AG09309 (cell line): ENCODE results near the gene NOTCH3.

Experiments used
- DNase-seq: peaks from one replicate; pipeline ENCODE4 v3.0.0-alpha.2; 2010; ENCODE audit warnings: low read depth
- H3K4me3 ChIP-seq: 2 replicates; pipeline ENCODE4 v1.5.1; 2011; ENCODE audit warnings: mild to moderate bottlenecking, low read depth, low read length, moderate library complexity; ENCODE audit not compliant: control insufficient read depth
- CTCF ChIP-seq: IDR thresholded peaks from 2 replicates; pipeline ENCODE4 v1.5.1; 2011; ENCODE audit warnings: mild to moderate bottlenecking, low read depth, low read length, inconsistent platforms; ENCODE audit not compliant: insufficient read depth, control insufficient read depth; ENCODE audit errors: missing control alignments

NOTCH3 gene

DNA sequence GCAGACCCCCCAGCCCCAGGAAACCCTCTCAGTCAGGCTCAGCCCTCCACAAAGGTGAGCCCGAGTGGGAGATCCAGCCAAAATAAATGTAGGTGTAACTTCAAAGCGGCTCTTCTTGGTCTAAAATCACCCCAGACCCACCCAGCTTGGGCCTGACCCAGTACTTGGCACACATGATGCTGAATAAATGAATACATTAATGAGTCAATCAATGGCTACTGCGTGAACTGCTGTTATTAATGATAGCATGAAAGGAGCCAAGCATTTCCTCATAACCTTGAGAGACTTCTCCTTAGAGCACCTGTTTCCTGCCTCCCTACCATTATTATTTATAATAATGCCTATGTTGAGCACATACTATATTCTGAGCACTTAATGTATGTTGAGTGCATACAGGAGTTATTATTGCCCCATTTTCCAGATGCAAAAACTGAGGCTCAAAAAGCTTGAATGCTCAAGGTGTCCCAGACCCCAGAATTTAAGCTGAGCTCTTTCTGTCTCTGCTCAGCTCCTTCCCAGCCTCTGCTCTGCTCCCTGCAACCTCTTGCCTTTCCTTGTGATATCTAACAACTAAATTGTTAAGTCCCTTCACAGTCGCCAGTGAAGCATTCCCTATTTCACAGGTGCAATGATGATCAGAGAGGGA is 4.3 kb downstream of the NOTCH3 start:
- H3K4me3 ChIP-seq: no peak overlapping the region
- DNase-seq: no peak
- no peak for TF ChIP-seq CTCF

- peak; percentile 29 for DNase-seq
- peak; percentile 3 for TF ChIP-seq CTCF
These were observed 5.1 kb downstream of the NOTCH3 start for GRCh38 chr19:15195371-15196334.

DNA sequence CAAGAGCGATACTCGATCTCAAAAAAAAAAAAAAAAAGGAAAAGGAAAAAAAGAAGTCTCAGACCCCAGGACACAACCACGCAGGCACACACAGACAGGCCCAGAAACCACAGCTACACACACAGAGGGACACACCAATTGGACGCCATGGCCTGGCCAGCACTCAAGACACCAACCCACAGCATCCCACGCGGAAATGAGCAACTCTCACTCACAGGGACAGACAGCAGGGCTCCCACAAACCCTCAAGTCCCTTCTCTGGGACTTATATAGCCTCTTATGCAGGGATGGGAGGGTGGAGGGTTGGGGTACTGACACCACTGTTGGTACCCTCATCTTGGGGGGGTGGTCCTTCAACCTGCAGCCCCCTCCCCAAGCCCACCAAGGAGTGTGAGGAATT is 5.9 kb downstream of the NOTCH3 start:
- TF ChIP-seq CTCF: no peak
- peak; percentile 32 for DNase-seq
- H3K4me3 ChIP-seq: peak overlapping the region; percentile 48

More at GRCh38 chr19:15195371-15196334, 5.1 kb downstream of the NOTCH3 start:
- peak overlapping the region; percentile 48 for H3K4me3 ChIP-seq

- no peak for TF ChIP-seq CTCF
- H3K4me3 ChIP-seq: no peak overlapping the region
- no peak for DNase-seq
These were observed 8.8 kb downstream of the NOTCH3 start for GRCh38 chr19:15191982-15192381.

DNA sequence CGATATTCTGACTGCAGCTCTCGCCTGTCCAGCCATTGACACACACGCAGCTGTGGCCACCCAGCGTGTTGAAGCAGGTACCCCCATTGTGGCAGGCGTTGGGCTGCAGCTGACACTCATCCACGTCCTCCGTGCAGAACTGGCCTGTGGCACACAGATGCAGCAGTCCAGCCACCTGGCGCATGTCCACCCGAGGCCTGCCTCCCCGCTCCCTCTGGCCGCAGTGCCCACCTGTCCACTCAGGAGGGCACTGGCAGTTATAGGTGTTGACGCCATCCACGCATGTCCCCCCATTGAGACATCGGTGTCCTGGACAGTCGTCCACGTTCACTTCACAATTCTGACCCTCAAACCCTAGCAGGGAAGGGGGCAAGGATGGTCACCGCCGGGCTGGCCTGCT is 9.3 kb downstream of the NOTCH3 start:
- DNase-seq: no peak
- no peak overlapping the region for H3K4me3 ChIP-seq
- TF ChIP-seq CTCF: no peak

DNA sequence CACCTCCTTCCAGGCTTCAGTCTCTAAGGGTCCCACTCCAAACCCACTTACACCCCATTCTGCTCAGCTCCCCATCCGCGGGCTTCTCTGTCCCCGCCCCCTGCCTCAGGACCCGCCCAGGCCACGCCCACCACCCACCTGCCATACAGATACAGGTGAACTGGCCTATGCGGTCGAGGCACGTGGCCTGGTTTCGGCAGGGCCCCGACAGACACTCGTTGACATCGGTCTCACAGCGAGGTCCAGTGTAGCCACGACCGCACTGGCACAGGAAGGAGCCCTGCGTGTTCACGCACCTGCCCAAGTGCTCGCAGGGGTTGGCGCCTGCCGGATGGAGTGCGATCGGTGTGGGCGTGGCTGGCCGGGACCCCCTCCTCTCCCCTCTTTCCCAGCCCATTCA is 11.9 kb downstream of the NOTCH3 start:
- no peak overlapping the region for H3K4me3 ChIP-seq
- TF ChIP-seq CTCF: no peak
- DNase-seq: no peak
